ENCODE data around the gene PIP4K2B.
"Not testable (repeated sequence)": the region's sequence is repeated elsewhere in the genome, so short reads cannot be mapped to it uniquely, and the experiment has no call there.

PIP4K2B gene

GRCh38 chr17:38730526-38731379, 68.6 kb downstream of the PIP4K2B start:
- no peak for DNase-seq (ENCODE audit: low read depth)

- peak; percentile 73 for DNase-seq (ENCODE audit: low read depth)
These were observed 69.3 kb downstream of the PIP4K2B start, which contains the start of gene CISD3 for GRCh38 chr17:38729886-38730525. Gene CISD3, plus strand, starts transcription at chr17:38730341. Its CDS starts 18 bp downstream, at chr17:38730359.

- no peak for DNase-seq (ENCODE audit: low read depth)
These were observed 69.9 kb downstream of the PIP4K2B start for GRCh38 chr17:38729368-38729885.

- DNase-seq (ENCODE audit: low read depth), result peak; percentile 53
These were observed 71.0 kb downstream of the PIP4K2B start for GRCh38 chr17:38728290-38728831.

GRCh38 chr17:38727736-38728135, 71.6 kb downstream of the PIP4K2B start:
- DNase-seq (ENCODE audit: low read depth), result no peak

- DNase-seq (ENCODE audit: low read depth), result not testable (repeated sequence)
These were observed 73.2 kb downstream of the PIP4K2B start for GRCh38 chr17:38726145-38726544.

GRCh38 chr17:38725066-38725465, 74.3 kb downstream of the PIP4K2B start:
- DNase-seq (ENCODE audit: low read depth), result no peak

GRCh38 chr17:38724337-38724988, 74.9 kb downstream of the PIP4K2B start:
- DNase-seq (ENCODE audit: low read depth), result no peak

- DNase-seq (ENCODE audit: low read depth), result no peak
These were observed 77.6 kb downstream of the PIP4K2B start for GRCh38 chr17:38721802-38722201.

- no peak for DNase-seq (ENCODE audit: low read depth)
These were observed 78.4 kb downstream of the PIP4K2B start for GRCh38 chr17:38720941-38721340.

GRCh38 chr17:38719943-38720641, 79.3 kb downstream of the PIP4K2B start:
- DNase-seq (ENCODE audit: low read depth), result no peak

GRCh38 chr17:38719289-38719942, 79.9 kb downstream of the PIP4K2B start:
- no peak for DNase-seq (ENCODE audit: low read depth)

- no peak for DNase-seq (ENCODE audit: low read depth)
These were observed 82.1 kb downstream of the PIP4K2B start for GRCh38 chr17:38717139-38717745.

- DNase-seq (ENCODE audit: low read depth), result no peak
These were observed 82.9 kb downstream of the PIP4K2B start for GRCh38 chr17:38716368-38717005.

All from stimulated activated CD8-positive, alpha-beta memory T cell treated with anti-CD3 and anti-CD28 coated beads, Interleukin-12 subunit alpha, Interleukin-12 subunit beta, amount 100 ng/mL, for 1 hour (primary cell).